ENCODE data around the gene CFAP97D1.

Gene CFAP97D1

DNA sequence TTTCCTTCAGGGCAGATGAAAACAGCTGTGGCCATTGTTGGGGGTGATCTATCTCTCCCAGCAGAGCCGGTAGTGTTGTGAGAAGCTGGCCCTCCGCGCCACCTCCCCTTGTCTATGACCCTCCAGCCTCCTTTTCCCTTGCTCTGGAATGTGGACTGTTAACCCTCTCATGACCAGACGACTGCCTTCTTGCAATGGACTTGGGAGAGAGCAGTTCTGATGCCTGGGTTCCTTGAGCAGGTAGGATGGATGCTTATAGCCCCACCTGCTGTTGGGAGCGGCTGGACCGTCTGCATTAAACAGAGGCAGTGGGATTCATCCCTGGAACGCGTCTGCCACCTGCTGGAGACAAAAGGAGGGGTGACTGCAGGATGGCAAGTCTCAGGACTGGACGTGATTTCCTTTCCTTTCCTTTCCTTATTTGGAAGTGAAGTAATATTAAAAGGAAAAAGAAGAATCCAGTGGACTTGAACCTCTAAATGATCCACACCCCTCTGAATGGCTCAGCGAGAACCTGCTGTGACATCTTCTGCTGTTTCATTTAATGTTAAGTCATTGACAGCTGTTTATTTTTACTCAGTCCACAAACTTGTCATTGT, 19.9 kb upstream of the CFAP97D1 start:
- Histone ChIP-seq H3K27me3 (no peaks in the 10 kb centered on the region), H3K4me3 (ENCODE audit: low read depth, low read length) (no peak overlapping the region), H3K4me1 (no peaks in the 10 kb centered on the region), H3K9me3 (no peaks in the 10 kb centered on the region), H3K36me3 (no peaks in the 10 kb centered on the region)
- peak; percentile 95 for DNase-seq
- peak; percentile 100 for TF ChIP-seq CTCF (IDR thresholded peaks at IDR 0.05; ENCODE audit: low read depth, low read length)

GRCh38 chr17:43766413-43767052, 13.7 kb upstream of the CFAP97D1 start:
- Histone ChIP-seq H3K36me3 (peaks cover 18% of the 10 kb centered on the region; the same call in 1 of the 2 replicates), H3K9me3 (no peaks in the 10 kb centered on the region), H3K27me3 (no peaks in the 10 kb centered on the region), H3K4me1 (no peaks in the 10 kb centered on the region), H3K4me3 (ENCODE audit: low read depth, low read length) (no peak overlapping the region)
- TF ChIP-seq CTCF (IDR thresholded peaks at IDR 0.05; ENCODE audit: low read depth, low read length), result peak; percentile 90
- peak; percentile 69 for DNase-seq

- TF ChIP-seq CTCF (IDR thresholded peaks at IDR 0.05; ENCODE audit: low read depth, low read length), result no peak
- Histone ChIP-seq H3K27me3 (no peaks in the 10 kb centered on the region), H3K4me3 (ENCODE audit: low read depth, low read length) (no peak overlapping the region), H3K36me3 (peaks cover 18% of the 10 kb centered on the region; the same call in 1 of the 2 replicates), H3K4me1 (no peaks in the 10 kb centered on the region), H3K9me3 (no peaks in the 10 kb centered on the region)
- no peak for DNase-seq
Observed at GRCh38 chr17:43767053-43767712, 13.1 kb upstream of the CFAP97D1 start.

GRCh38 chr17:43767713-43768059, 12.5 kb upstream of the CFAP97D1 start:
- Histone ChIP-seq H3K9me3 (no peaks in the 10 kb centered on the region), H3K36me3 (peaks cover 23% of the 10 kb centered on the region), H3K4me1 (no peaks in the 10 kb centered on the region), H3K27me3 (no peaks in the 10 kb centered on the region), H3K4me3 (ENCODE audit: low read depth, low read length) (no peak overlapping the region)
- DNase-seq, result no peak
- TF ChIP-seq CTCF (IDR thresholded peaks at IDR 0.05; ENCODE audit: low read depth, low read length), result no peak

GRCh38 chr17:43768382-43768781, 11.9 kb upstream of the CFAP97D1 start:
- no peak overlapping the region for H3K4me3 ChIP-seq (ENCODE audit: low read depth, low read length)
- DNase-seq, result no peak
- no peak for TF ChIP-seq CTCF (IDR thresholded peaks at IDR 0.05; ENCODE audit: low read depth, low read length)
- peaks cover 30% of the 10 kb centered on the region for H3K36me3 ChIP-seq
- H3K4me1 ChIP-seq, result no peaks in the 10 kb centered on the region
- H3K9me3 ChIP-seq, result no peaks in the 10 kb centered on the region
- H3K27me3 ChIP-seq, result no peaks in the 10 kb centered on the region

- Histone ChIP-seq H3K4me3 (ENCODE audit: low read depth, low read length) (no peak overlapping the region), H3K36me3 (peaks cover 34% of the 10 kb centered on the region), H3K9me3 (no peaks in the 10 kb centered on the region), H3K27me3 (no peaks in the 10 kb centered on the region), H3K4me1 (no peaks in the 10 kb centered on the region)
- no peak for TF ChIP-seq CTCF (IDR thresholded peaks at IDR 0.05; ENCODE audit: low read depth, low read length)
- no peak for DNase-seq
Observed at GRCh38 chr17:43768943-43769342, 11.3 kb upstream of the CFAP97D1 start.
